Fibroblast of lung (primary cell): ENCODE results near the gene ABL1.

Experiments used
- EZH2 ChIP-seq: IDR thresholded peaks from 2 replicates; pipeline ENCODE4 v1.5.1; 2012; ENCODE audit warnings: low read length, control low read depth, mild to moderate bottlenecking; ENCODE audit errors: missing control alignments
- TF ChIP-seq, protein P1 (sequence below), 2 donors: IDR thresholded peaks in 1 of 2; conservative IDR thresholded peaks in 1 of 2; 1 replicate in 1 of 2; 2 replicates in 1 of 2; pipeline ENCODE4 v1.5.1; 2011 to 2012; ENCODE audit warnings: low read length in 2 of 2, control low read depth in 1 of 2, inconsistent platforms in 1 of 2, low read depth in 1 of 2, mild to moderate bottlenecking in 1 of 2

- TF ChIP-seq, protein P1, sequence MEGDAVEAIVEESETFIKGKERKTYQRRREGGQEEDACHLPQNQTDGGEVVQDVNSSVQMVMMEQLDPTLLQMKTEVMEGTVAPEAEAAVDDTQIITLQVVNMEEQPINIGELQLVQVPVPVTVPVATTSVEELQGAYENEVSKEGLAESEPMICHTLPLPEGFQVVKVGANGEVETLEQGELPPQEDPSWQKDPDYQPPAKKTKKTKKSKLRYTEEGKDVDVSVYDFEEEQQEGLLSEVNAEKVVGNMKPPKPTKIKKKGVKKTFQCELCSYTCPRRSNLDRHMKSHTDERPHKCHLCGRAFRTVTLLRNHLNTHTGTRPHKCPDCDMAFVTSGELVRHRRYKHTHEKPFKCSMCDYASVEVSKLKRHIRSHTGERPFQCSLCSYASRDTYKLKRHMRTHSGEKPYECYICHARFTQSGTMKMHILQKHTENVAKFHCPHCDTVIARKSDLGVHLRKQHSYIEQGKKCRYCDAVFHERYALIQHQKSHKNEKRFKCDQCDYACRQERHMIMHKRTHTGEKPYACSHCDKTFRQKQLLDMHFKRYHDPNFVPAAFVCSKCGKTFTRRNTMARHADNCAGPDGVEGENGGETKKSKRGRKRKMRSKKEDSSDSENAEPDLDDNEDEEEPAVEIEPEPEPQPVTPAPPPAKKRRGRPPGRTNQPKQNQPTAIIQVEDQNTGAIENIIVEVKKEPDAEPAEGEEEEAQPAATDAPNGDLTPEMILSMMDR (conservative IDR thresholded peaks at IDR 0.05 in 1 of 2, IDR thresholded peaks at IDR 0.05 in 1 of 2; ENCODE audit: low read depth in 1 of 2, low read length in 2 of 2), result no peak
- no peak for TF ChIP-seq EZH2
Measured at GRCh38 chr9:130935648-130936271, 100.7 kb downstream of the ABL1 start.
